Endothelial cell of umbilical vein (primary cell): ENCODE measurements around the gene ASL. TPM values are rescaled to one million over a fixed set of nuclear protein-coding genes. Genes with fewer than 3 reads are reported as not detected.
"Not testable (repeated sequence)": the region's sequence is repeated elsewhere in the genome, so short reads cannot be mapped to it uniquely, and the experiment has no call there.

Experiments used
- BruUV-seq: library from RNA; stranded (reverse); fragments of 400-500 nt; replicated peaks from 2 replicates; lab custom pipeline; 2021; lab: Mats Ljungman, UMichigan
- CTCF ChIA-PET: fragments of 300-600, 350-600 bp; sonication (Branson Sonifier 250); formaldehyde crosslinking; loops from one replicate; lab custom pipeline; 2021; ENCODE audit warnings: antibody characterized with exemption, inconsistent platforms; lab: Charles Lee
- POLR2A ChIA-PET: fragments of 300-600, 350-600 bp; sonication (Branson Sonifier 250); formaldehyde crosslinking; loops from one replicate; lab custom pipeline; 2021; ENCODE audit warnings: antibody characterized with exemption, inconsistent platforms; lab: Charles Lee
- DNase-seq: peaks from one replicate; pipeline ENCODE4 v3.0.0-alpha.2; 2011; ENCODE audit warnings: low read depth, low spot score
- FAIRE-seq: peaks from 2 replicates; lab custom pipeline; 2011; peaks lifted over from hg19 to GRCh38; lab: Jason Lieb, UNC
- H2AFZ ChIP-seq: 2 replicates; pipeline ENCODE4 v1.6.0; 2012; ENCODE audit warnings: low read depth, low read length, control low read depth, inconsistent platforms
- H3K27ac ChIP-seq: 2 replicates; pipeline ENCODE4 v1.5.1; 2011; ENCODE audit warnings: low read depth, mild to moderate bottlenecking, control low read depth, low read length, moderate library complexity; ENCODE audit not compliant: insufficient read depth
- H3K27me3 ChIP-seq, 2 experiments: 2 replicates each; pipeline versions ENCODE4 v1.6.0 to v1.6.1; 2011; ENCODE audit warnings: low read length in 2 of 2, mixed read lengths in 1 of 2; ENCODE audit not compliant: control insufficient read depth in 2 of 2, insufficient read depth in 2 of 2
- H3K36me3 ChIP-seq, 2 experiments: 2 replicates in 1 of 2; 3 replicates in 1 of 2; pipeline ENCODE4 v1.5.1; 2011; ENCODE audit warnings: low read length in 2 of 2, mild to moderate bottlenecking in 1 of 2, moderate library complexity in 1 of 2; ENCODE audit not compliant: control insufficient read depth in 2 of 2, insufficient read depth in 2 of 2; ENCODE audit errors: extremely low read depth in 1 of 2
- H3K4me1 ChIP-seq: 3 replicates; pipeline ENCODE4 v1.5.1; 2011; ENCODE audit warnings: mild to moderate bottlenecking, low read length; ENCODE audit not compliant: control insufficient read depth, insufficient read depth; ENCODE audit errors: extremely low read depth
- H3K4me2 ChIP-seq: 2 replicates; pipeline ENCODE4 v1.6.1; 2011; ENCODE audit warnings: low read length, control low read depth, mixed read lengths; ENCODE audit not compliant: insufficient read depth
- H3K4me3 ChIP-seq, 3 experiments: fragments of 200-600 bp in 1 of 3; sonication (generic), shearing (Covaris generic) in 1 of 3; replicated peaks in 1 of 3; 2 replicates each; pipeline ENCODE4 v1.5.1; 2011 to 2016; ENCODE audit warnings: control low read depth in 3 of 3, low read length in 3 of 3, mild to moderate bottlenecking in 2 of 3, inconsistent platforms in 1 of 3, low read depth in 1 of 3, moderate library complexity in 1 of 3; ENCODE audit not compliant: insufficient read depth in 1 of 3
- H3K79me2 ChIP-seq: 2 replicates; pipeline ENCODE4 v1.6.0; 2012; ENCODE audit warnings: low read length, inconsistent platforms; ENCODE audit not compliant: control insufficient read depth, insufficient read depth
- H3K9ac ChIP-seq: replicated peaks from 2 replicates; pipeline ENCODE3; 2011; ENCODE audit warnings: low read length, control low read depth; ENCODE audit not compliant: insufficient read depth; ENCODE audit errors: extremely low read depth
- H3K9me1 ChIP-seq: replicated peaks from 3 replicates; pipeline ENCODE4 v1.6.0; 2011; ENCODE audit warnings: mild to moderate bottlenecking, low read length; ENCODE audit not compliant: control insufficient read depth, insufficient read depth; ENCODE audit errors: extremely low read depth
- H3K9me3 ChIP-seq: replicated peaks from 2 replicates; pipeline ENCODE4 v1.5.1; 2012; ENCODE audit warnings: low read length, inconsistent platforms; ENCODE audit not compliant: control insufficient read depth, insufficient read depth
- H4K20me1 ChIP-seq: replicated peaks from 2 replicates; pipeline ENCODE3; 2011; ENCODE audit warnings: mild to moderate bottlenecking, low read length; ENCODE audit not compliant: control insufficient read depth, insufficient read depth; ENCODE audit errors: extremely low read depth
- CTCF ChIP-seq, 2 donors: IDR thresholded peaks; 1 replicate in 1 of 2; 2 replicates in 1 of 2; pipeline ENCODE4 v1.5.1; 2011; ENCODE audit warnings: low read length in 2 of 2, mild to moderate bottlenecking in 2 of 2, moderate library complexity in 2 of 2, control low read depth in 1 of 2, inconsistent platforms in 1 of 2, low read depth in 1 of 2; ENCODE audit not compliant: insufficient read depth in 1 of 2; ENCODE audit errors: extremely low read depth in 1 of 2
- EZH2 ChIP-seq: IDR thresholded peaks from 2 replicates; pipeline ENCODE4 v1.6.1; 2012; ENCODE audit warnings: borderline replicate concordance, low read depth, mild to moderate bottlenecking, moderate library complexity, low read length, inconsistent platforms; ENCODE audit not compliant: severe bottlenecking
- FOS ChIP-seq: IDR thresholded peaks from 2 replicates; pipeline ENCODE4 v1.6.1; 2011; ENCODE audit warnings: mild to moderate bottlenecking, low read length, moderate library complexity, borderline replicate concordance; ENCODE audit not compliant: insufficient read depth
- GATA2 ChIP-seq: IDR thresholded peaks from 2 replicates; pipeline ENCODE4 v1.7.0; 2011; ENCODE audit warnings: low read depth, mild to moderate bottlenecking, moderate library complexity, mixed read lengths, low read length; ENCODE audit not compliant: insufficient read length, insufficient read depth
- JUN ChIP-seq: IDR thresholded peaks from 2 replicates; pipeline ENCODE4 v1.6.1; 2011; ENCODE audit warnings: borderline replicate concordance, low read depth; ENCODE audit not compliant: insufficient read length, insufficient read depth
- MAX ChIP-seq: IDR thresholded peaks from 2 replicates; pipeline ENCODE4 v1.6.1; 2011; ENCODE audit not compliant: insufficient read depth, insufficient read length
- MYC ChIP-seq: IDR thresholded peaks from one replicate; pipeline ENCODE4 v1.6.1; 2011; ENCODE audit warnings: mild to moderate bottlenecking, low read depth, low read length
- POLR2A ChIP-seq: IDR thresholded peaks from 2 replicates; pipeline ENCODE4 v1.6.1; 2012; ENCODE audit warnings: low read depth, mild to moderate bottlenecking, control low read depth, low read length
- POLR2AphosphoS5 ChIP-seq: IDR thresholded peaks from 2 replicates; pipeline ENCODE4 v1.6.1; 2012; ENCODE audit warnings: low read depth, mild to moderate bottlenecking, control low read depth, low read length, moderate library complexity; ENCODE audit not compliant: insufficient read depth
- dilution Hi-C: fragments of 300-500 bp; cut with MboI; formaldehyde crosslinking; loops from one replicate; pipeline ENCODE4 v1.15.0; 2019; ENCODE audit warnings: low sequenced_read_pairs; ENCODE audit not compliant: extremely low pct_ligation_motif_present
- intact Hi-C: fragments of 100-400 bp; cut with micrococcal nuclease; formaldehyde crosslinking; loops from one replicate; pipeline ENCODE4 v1.10.0; 2022
- polyA plus RNA-seq, 4 experiments: library from polyadenylated mRNA; depleted of rRNA in 3 of 4; stranded (reverse) in 3 of 4; unstranded in 1 of 4; fragments of >200 nt; gene quantifications; 2 replicates each; pipeline versions ENCODE4 v1.2.1 to v1.2.3, GENCODE V29; 2011 to 2012; ENCODE audit warnings: missing spikeins in 1 of 4
- total RNA-seq: library from RNA; stranded (reverse); gene quantifications from 2 replicates; pipeline ENCODE4 v1.2.3, GENCODE V29; 2021

ASL gene
- total and polyA plus RNA-seq, 2 donors (not counting 3 experiments of a cell fraction or from before 2014, with no cell fraction given) = 50.5 to 57.8 TPM

- CTCF ChIA-PET = interaction anchor here (0.8 to 1.0 kb wide), 2 partner anchors 33 to 39 kb away, joined by 3 read pairs; no protein-coding TSS in a partner anchor
- no peak overlapping the region for H3K4me2 ChIP-seq
- TF ChIP-seq POLR2A (no peak), MAX (no peak), GATA2 (no peak), JUN (no peak), MYC (no peak), EZH2 (no peak), POLR2AphosphoS5 (no peak), CTCF (IDR thresholded peaks at IDR 0.05; ENCODE audit: extremely low read depth in 1 of 2, insufficient read depth in 1 of 2, low read depth in 1 of 2, low read length in 2 of 2) (no peak), FOS (no peak)
These were observed 5.4 kb upstream of the ASL start for GRCh38 chr7:66070222-66070621.

GRCh38 chr7:66072208-66072607 lies 3.4 kb upstream of the ASL start:
- H2AFZ ChIP-seq, H3K36me3 ChIP-seq, H3K27me3 ChIP-seq, BruUV-seq, H3K4me2 ChIP-seq, FAIRE-seq, H3K27ac ChIP-seq, POLR2A ChIA-PET, intact Hi-C loops, H3K4me3 ChIP-seq, H4K20me1 ChIP-seq, H3K9ac ChIP-seq, DNase-seq, dilution Hi-C loops, H3K9me3 ChIP-seq, H3K9me1 ChIP-seq: not testable (repeated sequence)
- CTCF ChIA-PET = interaction anchor here (1.4 kb wide), 1 partner anchor 42 kb away, joined by 4 read pairs; no protein-coding TSS in a partner anchor
- Histone ChIP-seq H3K4me1 (peaks cover 11% of the 10 kb centered on the region), H3K79me2 (peaks cover 12% of the 10 kb centered on the region)

More at GRCh38 chr7:66070222-66070621, 5.4 kb upstream of the ASL start:
- H3K9me1 ChIP-seq = no peaks in the 10 kb centered on the region
- no peak overlapping the region for H3K4me3 ChIP-seq
- H3K9ac ChIP-seq = no peak overlapping the region
- no peak for FAIRE-seq
- H3K79me2 ChIP-seq = no peaks in the 10 kb centered on the region
- no peaks in the 10 kb centered on the region for H3K9me3 ChIP-seq
- intact Hi-C loops (no loop called here), dilution Hi-C loops (no loop called here)
- no peak for DNase-seq
- no peaks in the 10 kb centered on the region for H4K20me1 ChIP-seq
- H3K27me3 ChIP-seq = peaks cover 0 to 6% of the 10 kb centered on the region in 2 experiments
- POLR2A ChIA-PET = no interaction called here
- no peaks in the 10 kb centered on the region for H3K4me1 ChIP-seq
- no peaks in the 10 kb centered on the region for H3K36me3 ChIP-seq
- no peak overlapping the region for H3K27ac ChIP-seq
- H2AFZ ChIP-seq = no peak overlapping the region
- no TSS peak for BruUV-seq
